ENCODE measurements around the gene COL1A1.

COL1A1 gene

GRCh38 chr17:50144355-50144754 is 57.1 kb downstream of the COL1A1 start:
- in situ Hi-C loops (cut with MboI; ENCODE audit: low sequenced_read_pairs), result no loop called here

- in situ Hi-C loops (cut with MboI; ENCODE audit: low sequenced_read_pairs), result no loop called here
Measured at GRCh38 chr17:50143461-50144176, 57.8 kb downstream of the COL1A1 start.

- in situ Hi-C loops (cut with MboI; ENCODE audit: low sequenced_read_pairs), result no loop called here
Measured at GRCh38 chr17:50141745-50142110, 59.7 kb downstream of the COL1A1 start.

GRCh38 chr17:50141026-50141744 is 60.2 kb downstream of the COL1A1 start:
- in situ Hi-C loops (cut with MboI; ENCODE audit: low sequenced_read_pairs), result no loop called here

GRCh38 chr17:50139950-50140885 is 61.2 kb downstream of the COL1A1 start:
- in situ Hi-C loops (cut with MboI; ENCODE audit: low sequenced_read_pairs), result no loop called here

GRCh38 chr17:50139185-50139783 is 62.1 kb downstream of the COL1A1 start:
- in situ Hi-C loops (cut with MboI; ENCODE audit: low sequenced_read_pairs), result no loop called here

GRCh38 chr17:50137042-50137441 is 64.4 kb downstream of the COL1A1 start:
- in situ Hi-C loops (cut with MboI; ENCODE audit: low sequenced_read_pairs), result no loop called here

- in situ Hi-C loops (cut with MboI; ENCODE audit: low sequenced_read_pairs), result no loop called here
Measured at GRCh38 chr17:50136096-50136687, 65.2 kb downstream of the COL1A1 start.

GRCh38 chr17:50135316-50136095 is 65.9 kb downstream of the COL1A1 start:
- in situ Hi-C loops (cut with MboI; ENCODE audit: low sequenced_read_pairs), result no loop called here

GRCh38 chr17:50134206-50135110 is 67.0 kb downstream of the COL1A1 start:
- in situ Hi-C loops (cut with MboI; ENCODE audit: low sequenced_read_pairs), result no loop called here

- in situ Hi-C loops (cut with MboI; ENCODE audit: low sequenced_read_pairs), result no loop called here
Measured at GRCh38 chr17:50133769-50134099, 67.7 kb downstream of the COL1A1 start.

Measured in HL-60/S4 treated with phorbol 12-myristate 13-acetate at 8.2 ng/mL for 4 days and 3 days (cell line).